ENCODE measurements around the gene TLDC2.

Gene TLDC2

DNA sequence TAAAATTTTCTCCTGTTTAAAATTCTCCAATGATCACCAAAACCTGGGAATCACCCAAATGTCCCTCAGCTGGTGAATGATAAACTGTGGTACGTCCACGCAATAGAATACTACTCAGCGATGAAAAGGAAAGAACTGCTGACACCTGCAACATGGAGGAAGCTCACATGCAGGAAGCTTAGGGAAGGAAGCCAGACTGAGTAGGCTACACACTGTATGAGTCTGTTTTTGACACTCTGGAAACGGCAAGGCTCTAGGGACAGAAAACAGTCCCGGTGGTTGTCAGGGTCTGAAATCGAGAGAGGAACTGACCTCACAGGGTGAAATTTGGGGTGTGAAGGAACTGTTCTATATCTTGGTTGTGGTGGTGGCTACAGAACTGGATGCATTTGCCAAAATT is 25.2 kb upstream of the TLDC2 start:
- Histone ChIP-seq H3K27ac (ENCODE audit: low read length) (peak overlapping the region; percentile 31), H3K4me3 (ENCODE audit: low read length in 2 of 2) (no peak overlapping the region), H3K9ac (ENCODE audit: low read length in 2 of 2) (no peak overlapping the region), H3K4me1 (ENCODE audit: control insufficient read depth, insufficient read depth, low read length) (peaks cover 78% of the 10 kb centered on the region), H3K36me3 (ENCODE audit: control insufficient read depth in 2 of 2, insufficient read depth in 2 of 2, low read length in 2 of 2) (peaks cover 4 to 5% of the 10 kb centered on the region in 2 donors), H3K27me3 (ENCODE audit: control insufficient read depth in 1 of 2, insufficient read depth in 2 of 2, low read length in 2 of 2) (no peaks in the 10 kb centered on the region), H3K9me3 (ENCODE audit: control insufficient read depth in 2 of 2, low read length in 2 of 2) (peaks cover 0 to 3% of the 10 kb centered on the region in 2 donors)

DNA sequence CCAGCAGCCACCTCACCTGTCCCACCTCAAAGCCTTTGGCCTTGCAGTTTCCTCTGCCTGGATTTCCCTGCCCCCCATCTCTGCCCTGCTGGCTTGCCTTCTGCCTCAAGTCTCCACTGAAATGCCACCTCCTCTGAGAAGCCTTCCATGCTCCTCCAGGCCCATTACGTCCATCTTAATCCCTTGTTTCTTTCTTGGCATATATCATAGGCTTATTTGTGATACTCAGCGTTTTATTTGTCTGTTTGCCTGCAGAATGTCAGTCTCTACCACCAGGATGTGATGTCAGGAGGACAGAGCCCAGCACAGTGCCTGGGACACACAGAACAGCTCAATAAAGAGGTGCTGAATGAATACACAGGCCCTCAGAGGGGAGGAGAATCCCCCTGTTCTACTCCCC is 24.4 kb upstream of the TLDC2 start:
- peaks cover 78% of the 10 kb centered on the region for H3K4me1 ChIP-seq (ENCODE audit: control insufficient read depth, insufficient read depth, low read length)
- no peaks in the 10 kb centered on the region for H3K27me3 ChIP-seq (ENCODE audit: control insufficient read depth in 1 of 2, insufficient read depth in 2 of 2, low read length in 2 of 2)
- H3K4me3 ChIP-seq (ENCODE audit: low read length in 2 of 2): peak overlapping the region in 1 of 2 donors; percentile 54
- H3K9me3 ChIP-seq (ENCODE audit: control insufficient read depth in 2 of 2, low read length in 2 of 2): peaks cover 0 to 3% of the 10 kb centered on the region in 2 donors
- H3K36me3 ChIP-seq (ENCODE audit: control insufficient read depth in 2 of 2, insufficient read depth in 2 of 2, low read length in 2 of 2): peaks cover 4 to 5% of the 10 kb centered on the region in 2 donors
- H3K27ac ChIP-seq (ENCODE audit: low read length): peak overlapping the region; percentile 92
- H3K9ac ChIP-seq (ENCODE audit: low read length in 2 of 2): peak overlapping the region; percentile 44 to 73

DNA sequence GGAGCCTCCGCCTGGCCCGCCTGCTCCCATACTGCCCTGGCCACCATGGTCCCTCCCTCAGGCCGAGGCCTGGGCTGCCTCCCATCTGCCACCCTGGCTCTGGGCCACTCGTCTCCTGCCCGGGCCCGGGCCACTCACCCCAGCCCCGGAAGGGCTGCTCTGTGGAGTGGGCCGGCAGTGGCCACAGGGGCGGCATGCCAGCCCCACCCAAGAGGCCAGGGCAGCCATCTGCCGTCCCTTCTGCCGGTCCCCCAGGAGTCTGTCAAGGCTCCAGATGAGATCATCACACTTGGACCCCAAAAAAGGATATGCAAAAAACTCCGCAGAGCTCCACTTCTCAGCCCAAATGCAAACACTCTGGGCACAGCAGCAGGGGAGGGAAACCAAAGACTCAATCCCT is 23.8 kb upstream of the TLDC2 start:
- Histone ChIP-seq H3K4me1 (ENCODE audit: control insufficient read depth, insufficient read depth, low read length) (peaks cover 79% of the 10 kb centered on the region), H3K9me3 (ENCODE audit: control insufficient read depth in 2 of 2, low read length in 2 of 2) (peaks cover 0 to 3% of the 10 kb centered on the region in 2 donors), H3K36me3 (ENCODE audit: control insufficient read depth in 2 of 2, insufficient read depth in 2 of 2, low read length in 2 of 2) (peaks cover 4 to 5% of the 10 kb centered on the region in 2 donors), H3K4me3 (ENCODE audit: low read length in 2 of 2) (peak overlapping the region in 1 of 2 donors; percentile 54), H3K9ac (ENCODE audit: low read length in 2 of 2) (peak overlapping the region; percentile 44 to 73), H3K27ac (ENCODE audit: low read length) (peak overlapping the region; percentile 92), H3K27me3 (ENCODE audit: control insufficient read depth in 1 of 2, insufficient read depth in 2 of 2, low read length in 2 of 2) (no peaks in the 10 kb centered on the region)

- Histone ChIP-seq H3K27ac (ENCODE audit: low read length) (peak overlapping the region; percentile 64), H3K9me3 (ENCODE audit: control insufficient read depth in 2 of 2, low read length in 2 of 2) (peaks cover 0 to 3% of the 10 kb centered on the region in 2 donors), H3K4me3 (ENCODE audit: low read length in 2 of 2) (no peak overlapping the region), H3K4me1 (ENCODE audit: control insufficient read depth, insufficient read depth, low read length) (peaks cover 72% of the 10 kb centered on the region), H3K36me3 (ENCODE audit: control insufficient read depth in 2 of 2, insufficient read depth in 2 of 2, low read length in 2 of 2) (peaks cover 4 to 5% of the 10 kb centered on the region in 2 donors), H3K27me3 (ENCODE audit: control insufficient read depth in 1 of 2, insufficient read depth in 2 of 2, low read length in 2 of 2) (no peaks in the 10 kb centered on the region), H3K9ac (ENCODE audit: low read length in 2 of 2) (no peak overlapping the region)
These were observed 21.3 kb upstream of the TLDC2 start for GRCh38 chr20:36854348-36855240.

- Histone ChIP-seq H3K27ac (ENCODE audit: low read length) (peak overlapping the region; percentile 64), H3K4me3 (ENCODE audit: low read length in 2 of 2) (peak overlapping the region in 1 of 2 donors; percentile 22), H3K4me1 (ENCODE audit: control insufficient read depth, insufficient read depth, low read length) (peaks cover 75% of the 10 kb centered on the region), H3K27me3 (ENCODE audit: control insufficient read depth in 1 of 2, insufficient read depth in 2 of 2, low read length in 2 of 2) (no peaks in the 10 kb centered on the region), H3K9me3 (ENCODE audit: control insufficient read depth in 2 of 2, low read length in 2 of 2) (peaks cover 0 to 3% of the 10 kb centered on the region in 2 donors), H3K9ac (ENCODE audit: low read length in 2 of 2) (no peak overlapping the region), H3K36me3 (ENCODE audit: control insufficient read depth in 2 of 2, insufficient read depth in 2 of 2, low read length in 2 of 2) (peaks cover 4 to 5% of the 10 kb centered on the region in 2 donors)
These were observed 20.7 kb upstream of the TLDC2 start for GRCh38 chr20:36855241-36855657.

DNA sequence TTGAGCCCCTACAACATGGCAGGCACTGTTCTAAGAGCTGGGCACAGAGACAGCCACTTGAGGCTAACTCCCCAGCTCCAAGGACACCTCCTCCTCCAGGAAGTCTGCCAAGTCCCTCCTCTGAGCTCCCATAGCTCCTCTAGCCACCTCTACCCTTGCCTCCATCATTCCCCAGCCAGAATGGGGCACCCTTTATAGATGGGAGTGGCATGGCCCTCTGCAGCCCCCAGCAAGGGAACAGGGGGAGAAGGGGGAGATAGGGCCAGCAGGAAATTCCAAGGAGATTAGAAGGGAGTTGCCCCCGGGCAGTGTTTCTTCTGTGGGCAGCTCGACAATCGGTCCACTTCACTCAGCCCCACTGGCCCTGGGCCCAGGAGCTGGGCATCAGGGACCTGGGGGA is 19.7 kb upstream of the TLDC2 start:
- H3K36me3 ChIP-seq (ENCODE audit: control insufficient read depth in 2 of 2, insufficient read depth in 2 of 2, low read length in 2 of 2): peaks cover 2% of the 10 kb centered on the region in 2 donors
- no peaks in the 10 kb centered on the region for H3K27me3 ChIP-seq (ENCODE audit: control insufficient read depth in 1 of 2, insufficient read depth in 2 of 2, low read length in 2 of 2)
- peaks cover 84% of the 10 kb centered on the region for H3K4me1 ChIP-seq (ENCODE audit: control insufficient read depth, insufficient read depth, low read length)
- peak overlapping the region; percentile 64 for H3K27ac ChIP-seq (ENCODE audit: low read length)
- H3K9me3 ChIP-seq (ENCODE audit: control insufficient read depth in 2 of 2, low read length in 2 of 2): no peaks in the 10 kb centered on the region
- H3K4me3 ChIP-seq (ENCODE audit: low read length in 2 of 2): peak overlapping the region in 1 of 2 donors; percentile 35
- no peak overlapping the region for H3K9ac ChIP-seq (ENCODE audit: low read length in 2 of 2)

GRCh38 chr20:36856691-36857635 is 19.0 kb upstream of the TLDC2 start:
- Histone ChIP-seq H3K9me3 (ENCODE audit: control insufficient read depth in 2 of 2, low read length in 2 of 2) (no peaks in the 10 kb centered on the region), H3K36me3 (ENCODE audit: control insufficient read depth in 2 of 2, insufficient read depth in 2 of 2, low read length in 2 of 2) (peaks cover 2% of the 10 kb centered on the region in 2 donors), H3K4me1 (ENCODE audit: control insufficient read depth, insufficient read depth, low read length) (peaks cover 83% of the 10 kb centered on the region), H3K4me3 (ENCODE audit: low read length in 2 of 2) (no peak overlapping the region), H3K9ac (ENCODE audit: low read length in 2 of 2) (peak overlapping the region in 1 of 2 donors; percentile 36), H3K27me3 (ENCODE audit: control insufficient read depth in 1 of 2, insufficient read depth in 2 of 2, low read length in 2 of 2) (no peaks in the 10 kb centered on the region), H3K27ac (ENCODE audit: low read length) (peak overlapping the region; percentile 64)

- H3K9ac ChIP-seq (ENCODE audit: low read length in 2 of 2): no peak overlapping the region
- peak overlapping the region in 1 of 2 donors; percentile 40 for H3K4me3 ChIP-seq (ENCODE audit: low read length in 2 of 2)
- H3K27me3 ChIP-seq (ENCODE audit: control insufficient read depth in 1 of 2, insufficient read depth in 2 of 2, low read length in 2 of 2): no peaks in the 10 kb centered on the region
- no peaks in the 10 kb centered on the region for H3K9me3 ChIP-seq (ENCODE audit: control insufficient read depth in 2 of 2, low read length in 2 of 2)
- H3K4me1 ChIP-seq (ENCODE audit: control insufficient read depth, insufficient read depth, low read length): peaks cover 73% of the 10 kb centered on the region
- peak overlapping the region; percentile 94 for H3K27ac ChIP-seq (ENCODE audit: low read length)
- no peaks in the 10 kb centered on the region for H3K36me3 ChIP-seq (ENCODE audit: control insufficient read depth in 2 of 2, insufficient read depth in 2 of 2, low read length in 2 of 2)
These were observed 16.7 kb upstream of the TLDC2 start for GRCh38 chr20:36859282-36859555.

DNA sequence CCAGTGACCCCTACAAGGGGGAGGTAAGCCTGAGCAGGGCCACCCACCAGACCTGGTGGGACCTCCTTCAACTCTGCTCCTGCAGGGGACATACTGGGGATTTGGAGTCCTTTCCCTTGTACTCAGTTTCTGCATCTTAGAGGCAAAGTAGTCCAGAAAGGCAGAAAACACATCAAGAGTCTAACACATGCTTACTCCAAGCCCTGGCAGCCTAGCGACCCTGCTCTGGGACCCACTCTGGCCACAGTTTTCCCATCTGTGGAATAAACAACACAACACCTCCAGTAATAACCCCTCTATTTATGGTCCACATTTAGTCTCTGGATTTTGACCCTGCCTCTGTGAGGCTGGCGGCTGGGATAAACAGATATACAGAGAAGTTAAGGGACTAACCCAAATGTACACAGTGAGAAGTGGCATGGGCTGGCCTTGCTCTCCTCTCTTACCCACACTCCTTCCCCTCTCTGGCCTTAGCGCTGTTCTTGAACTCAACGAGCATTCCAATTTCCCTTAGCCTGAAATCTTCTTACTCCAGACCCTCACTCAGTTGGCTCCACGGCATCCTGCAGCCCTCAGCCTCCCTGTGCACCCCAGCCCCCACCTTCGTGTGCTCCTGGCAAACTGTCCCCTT is 16.1 kb upstream of the TLDC2 start:
- no peaks in the 10 kb centered on the region for H3K36me3 ChIP-seq (ENCODE audit: control insufficient read depth in 2 of 2, insufficient read depth in 2 of 2, low read length in 2 of 2)
- H3K9ac ChIP-seq (ENCODE audit: low read length in 2 of 2): peak overlapping the region in 1 of 2 donors; percentile 18
- H3K9me3 ChIP-seq (ENCODE audit: control insufficient read depth in 2 of 2, low read length in 2 of 2): no peaks in the 10 kb centered on the region
- H3K27ac ChIP-seq (ENCODE audit: low read length): peak overlapping the region; percentile 94
- no peaks in the 10 kb centered on the region for H3K27me3 ChIP-seq (ENCODE audit: control insufficient read depth in 1 of 2, insufficient read depth in 2 of 2, low read length in 2 of 2)
- H3K4me3 ChIP-seq (ENCODE audit: low read length in 2 of 2): peak overlapping the region; percentile 29 to 40
- H3K4me1 ChIP-seq (ENCODE audit: control insufficient read depth, insufficient read depth, low read length): peaks cover 72% of the 10 kb centered on the region

DNA sequence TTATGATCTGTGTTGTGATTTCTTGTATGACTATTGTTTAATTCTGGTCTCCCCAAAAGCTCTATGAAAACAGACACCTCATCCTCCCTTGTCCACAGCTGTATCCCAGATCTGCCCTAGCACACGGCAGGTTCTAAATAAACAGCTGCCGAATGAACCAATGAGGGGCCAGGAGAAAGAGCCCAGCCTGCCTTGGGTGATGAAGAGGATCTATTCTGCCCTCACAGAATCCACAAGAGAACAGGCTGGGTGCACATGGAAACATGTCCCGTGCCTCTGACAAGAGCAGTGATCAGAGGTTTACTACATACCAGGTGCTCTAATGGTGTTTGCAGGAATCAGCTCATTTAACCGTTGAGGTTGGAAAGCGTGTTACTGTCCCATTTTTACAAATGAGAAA is 15.6 kb upstream of the TLDC2 start:
- Histone ChIP-seq H3K4me3 (ENCODE audit: low read length in 2 of 2) (peak overlapping the region; percentile 29 to 77), H3K27me3 (ENCODE audit: control insufficient read depth in 1 of 2, insufficient read depth in 2 of 2, low read length in 2 of 2) (no peaks in the 10 kb centered on the region), H3K4me1 (ENCODE audit: control insufficient read depth, insufficient read depth, low read length) (peaks cover 67% of the 10 kb centered on the region), H3K36me3 (ENCODE audit: control insufficient read depth in 2 of 2, insufficient read depth in 2 of 2, low read length in 2 of 2) (no peaks in the 10 kb centered on the region), H3K9me3 (ENCODE audit: control insufficient read depth in 2 of 2, low read length in 2 of 2) (no peaks in the 10 kb centered on the region), H3K27ac (ENCODE audit: low read length) (peak overlapping the region; percentile 94), H3K9ac (ENCODE audit: low read length in 2 of 2) (peak overlapping the region; percentile 18 to 21)
